Body of pancreas (tissue), 4 donors: ENCODE measurements around the gene SNAI3. TPM values are rescaled to one million over a fixed set of nuclear protein-coding genes. Genes with fewer than 3 reads are reported as not detected.

Source experiments
- ATAC-seq: fragments of 150-250 bp; one replicate; pipeline ENCODE4 v1.9.1; 2016
- DNase-seq, 4 donors: peaks; one replicate each; pipeline ENCODE4 v3.0.0-alpha.2; 2019
- H3K27ac ChIP-seq, 4 donors: fragments of 200-600 bp; sonication (generic); 1 replicate in 3 of 4; 2 replicates in 1 of 4; pipeline versions ENCODE4 v1.5.1 to v1.6.1; 2016 to 2019; ENCODE audit warnings: mild to moderate bottlenecking in 1 of 4, mixed read lengths in 1 of 4, moderate library complexity in 1 of 4
- H3K27me3 ChIP-seq, 2 donors: fragments of 200-600 bp; sonication (generic); one replicate each; pipeline ENCODE4 v1.6.0; 2016; ENCODE audit warnings: mild to moderate bottlenecking in 1 of 2
- H3K36me3 ChIP-seq, 2 donors: fragments of 200-600 bp; sonication (generic); replicated peaks in 1 of 2; 2 replicates each; pipeline ENCODE4 v1.5.1; 2016; ENCODE audit warnings: low read depth in 2 of 2; ENCODE audit not compliant: insufficient read depth in 1 of 2
- H3K4me1 ChIP-seq: fragments of 200-600 bp; sonication (generic); one replicate; pipeline ENCODE4 v1.6.0; 2016
- H3K4me3 ChIP-seq, 2 donors: fragments of 200-600 bp; sonication (generic); 1 replicate in 1 of 2; 2 replicates in 1 of 2; pipeline ENCODE4 v1.5.1; 2016 to 2019
- H3K9me3 ChIP-seq, 3 donors: fragments of 200-600 bp; sonication (generic); 1 replicate in 2 of 3; 2 replicates in 1 of 3; pipeline ENCODE4 v1.5.1; 2016
- POLR2A ChIP-seq, 3 donors: fragments of 450-650 bp; IDR thresholded peaks; one replicate each; pipeline ENCODE4 v1.6.1; 2016; ENCODE audit warnings: antibody characterized with exemption in 3 of 3, mild to moderate bottlenecking in 2 of 3
- WGBS, 2 donors: methylation state at CpG; one replicate each; pipeline ENCODE4 v1.1.5; 2017; 5-methylcytosine and 5-hydroxymethylcytosine counted together
- intact Hi-C: fragments of 100-400 bp; cut with DNase I; formaldehyde crosslinking; loops from one replicate; pipeline ENCODE4 v1.15.1; 2023
- total RNA-seq, 2 donors: library from RNA; depleted of rRNA; stranded (reverse); fragments of >200 nt; gene quantifications; one replicate each; pipeline ENCODE4 v1.1.0, GENCODE V29; 2016
- TF ChIP-seq, protein P1 (sequence below), 7 experiments: fragments of 450-650 bp in 4 of 7; fragments of 200-600 bp in 3 of 7; sonication (generic) in 3 of 7; IDR thresholded peaks; one replicate each; pipeline ENCODE4 v1.5.1; 2016 to 2019; ENCODE audit warnings: antibody characterized with exemption in 7 of 7

SNAI3 gene
- total RNA-seq, 2 donors from 2014 or later: 0.26 TPM; not detected in 1

DNA sequence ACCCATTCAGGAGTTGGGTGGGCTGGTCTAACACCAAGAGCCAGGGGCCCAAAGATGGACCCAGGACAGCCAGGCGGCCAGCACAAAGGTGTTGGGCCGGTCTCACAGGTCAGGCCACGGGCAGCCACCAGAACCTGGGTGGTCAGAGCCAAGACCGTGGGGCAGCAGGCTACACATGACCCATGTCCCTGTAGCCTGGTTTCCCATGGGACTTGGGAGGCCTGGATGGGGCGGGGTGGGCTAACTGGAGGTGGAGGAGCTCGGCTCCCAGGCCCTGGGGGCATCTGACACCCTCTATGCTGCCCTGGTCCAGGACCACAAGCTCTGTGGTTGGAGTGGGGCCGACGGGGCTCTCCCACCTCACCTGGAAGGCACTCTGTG, 37.2 kb upstream of the SNAI3 start:
- ATAC-seq: no peak
- intact Hi-C loops: no loop called here

DNA sequence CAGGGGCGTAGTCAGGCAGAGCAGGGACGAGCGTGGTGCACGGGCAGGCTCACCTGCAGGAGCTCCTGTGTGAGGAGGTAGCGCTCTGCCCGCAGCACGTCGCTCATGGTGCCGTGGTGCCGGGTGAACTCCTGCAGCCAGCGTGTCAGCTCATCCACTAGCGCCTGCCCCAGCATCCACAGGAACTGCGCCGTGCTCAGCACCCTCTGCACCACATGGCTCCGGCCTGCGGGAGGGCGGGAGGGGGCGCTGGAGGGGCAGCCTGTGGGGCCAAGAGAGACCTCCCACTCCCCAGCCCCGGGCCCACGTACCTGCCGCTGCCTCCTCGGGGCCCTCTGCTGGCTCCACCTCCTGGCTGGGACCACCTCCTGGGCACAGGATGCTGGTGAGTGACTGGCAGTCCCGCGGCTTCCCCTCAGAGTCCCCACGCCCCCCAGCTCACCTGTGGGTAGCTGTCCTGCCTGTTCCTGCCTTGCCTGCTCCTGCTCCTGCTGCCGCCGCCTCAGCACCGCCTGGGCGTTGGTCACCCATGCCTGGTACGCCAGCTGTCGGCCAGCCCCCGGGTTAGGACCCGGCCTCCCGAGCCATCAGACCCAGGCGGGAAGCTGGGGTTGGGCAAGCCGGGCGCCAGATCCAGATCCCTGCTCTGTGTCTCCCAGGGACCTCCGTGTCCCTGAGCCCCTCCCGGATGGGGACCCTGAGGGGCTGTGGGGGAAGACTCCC, 36.6 kb upstream of the SNAI3 start:
- ATAC-seq: no peak

More for the DNA sequence above, 37.2 kb upstream of the SNAI3 start:
- H3K4me3 ChIP-seq: no peak overlapping the region
- WGBS, 2 donors: 82 to 96% methylated on average over 4 to 8 of the region's 8 CpGs
- TF ChIP-seq, protein P1, sequence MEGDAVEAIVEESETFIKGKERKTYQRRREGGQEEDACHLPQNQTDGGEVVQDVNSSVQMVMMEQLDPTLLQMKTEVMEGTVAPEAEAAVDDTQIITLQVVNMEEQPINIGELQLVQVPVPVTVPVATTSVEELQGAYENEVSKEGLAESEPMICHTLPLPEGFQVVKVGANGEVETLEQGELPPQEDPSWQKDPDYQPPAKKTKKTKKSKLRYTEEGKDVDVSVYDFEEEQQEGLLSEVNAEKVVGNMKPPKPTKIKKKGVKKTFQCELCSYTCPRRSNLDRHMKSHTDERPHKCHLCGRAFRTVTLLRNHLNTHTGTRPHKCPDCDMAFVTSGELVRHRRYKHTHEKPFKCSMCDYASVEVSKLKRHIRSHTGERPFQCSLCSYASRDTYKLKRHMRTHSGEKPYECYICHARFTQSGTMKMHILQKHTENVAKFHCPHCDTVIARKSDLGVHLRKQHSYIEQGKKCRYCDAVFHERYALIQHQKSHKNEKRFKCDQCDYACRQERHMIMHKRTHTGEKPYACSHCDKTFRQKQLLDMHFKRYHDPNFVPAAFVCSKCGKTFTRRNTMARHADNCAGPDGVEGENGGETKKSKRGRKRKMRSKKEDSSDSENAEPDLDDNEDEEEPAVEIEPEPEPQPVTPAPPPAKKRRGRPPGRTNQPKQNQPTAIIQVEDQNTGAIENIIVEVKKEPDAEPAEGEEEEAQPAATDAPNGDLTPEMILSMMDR (IDR thresholded peaks at IDR 0.05): no peak
- TF ChIP-seq POLR2A (IDR thresholded peaks at IDR 0.05): no peak
- no peaks in the 10 kb centered on the region for H3K27me3 ChIP-seq
- H3K27ac ChIP-seq: no peak overlapping the region
- H3K4me1 ChIP-seq: no peaks in the 10 kb centered on the region
- H3K9me3 ChIP-seq: no peaks in the 10 kb centered on the region
- no peak for DNase-seq
- peaks cover 0 to 11% of the 10 kb centered on the region in 2 donors for H3K36me3 ChIP-seq

DNA sequence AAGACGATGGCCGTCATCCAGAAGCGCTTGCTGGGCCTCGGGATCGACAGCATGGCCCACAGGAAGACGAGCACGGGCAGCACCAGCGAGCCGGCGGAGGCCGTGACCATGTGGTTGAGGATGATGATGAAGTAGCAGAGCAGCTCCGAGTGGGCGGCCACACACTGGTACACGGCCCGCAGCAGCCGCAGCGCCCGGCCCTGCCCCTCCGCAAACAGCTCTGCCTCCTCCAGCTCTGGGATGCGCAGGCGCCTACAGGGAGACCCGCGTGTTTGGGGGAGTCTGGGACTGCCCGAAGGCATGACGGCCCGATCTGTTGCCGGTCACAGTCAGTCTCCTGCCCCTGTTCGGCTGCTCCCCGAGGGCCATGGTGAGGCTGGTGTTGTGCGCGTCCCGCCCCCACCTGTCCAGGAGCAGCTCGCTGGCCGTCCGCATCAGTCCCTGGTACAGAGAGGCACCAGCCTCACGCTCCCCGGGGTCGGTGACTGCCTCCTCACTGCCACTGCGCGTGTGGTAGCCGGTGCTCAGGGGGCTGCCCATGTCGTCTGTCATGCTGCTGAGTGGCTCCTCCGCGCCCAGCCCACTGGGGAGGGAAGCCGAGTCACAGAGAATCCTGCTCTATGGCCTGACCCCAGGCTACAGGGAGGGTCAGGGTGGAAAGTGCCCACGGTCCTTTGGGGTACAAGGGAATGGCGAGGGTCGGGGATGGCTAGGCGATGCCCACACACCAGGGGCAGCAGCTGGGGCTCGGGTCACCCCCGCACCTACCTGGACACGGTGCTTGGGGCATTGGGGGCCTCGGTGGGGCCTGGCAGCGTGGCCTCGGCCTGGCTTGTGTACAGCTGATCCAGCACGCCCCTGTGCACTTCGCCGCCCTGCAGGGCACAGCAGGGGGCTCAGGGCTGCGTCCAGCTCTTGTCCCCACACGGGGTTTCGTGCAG, 35.8 kb upstream of the SNAI3 start:
- DNase-seq (no peak), ATAC-seq (no peak)
- Histone ChIP-seq H3K36me3 (peaks cover 0 to 13% of the 10 kb centered on the region in 2 donors), H3K27me3 (no peaks in the 10 kb centered on the region), H3K4me3 (no peak overlapping the region), H3K4me1 (no peaks in the 10 kb centered on the region), H3K9me3 (no peaks in the 10 kb centered on the region), H3K27ac (no peak overlapping the region)
- intact Hi-C loops: no loop called here
- WGBS, 2 donors: 91 to 95% methylated on average over 32 to 49 of the region's 61 CpGs
- TF ChIP-seq POLR2A (IDR thresholded peaks at IDR 0.05): no peak

More for the DNA sequence above, 36.6 kb upstream of the SNAI3 start:
- no peaks in the 10 kb centered on the region for H3K27me3 ChIP-seq
- DNase-seq: no peak
- 91 to 96% methylated on average over 9 to 35 of the region's 39 CpGs for WGBS, 2 donors
- peaks cover 0 to 11% of the 10 kb centered on the region in 2 donors for H3K36me3 ChIP-seq
- intact Hi-C loops: no loop called here
- H3K4me3 ChIP-seq: no peak overlapping the region
- TF ChIP-seq, protein P1 (IDR thresholded peaks at IDR 0.05): no peak
- no peak for TF ChIP-seq POLR2A (IDR thresholded peaks at IDR 0.05)
- H3K9me3 ChIP-seq: no peaks in the 10 kb centered on the region
- no peak overlapping the region for H3K27ac ChIP-seq
- H3K4me1 ChIP-seq: no peaks in the 10 kb centered on the region

DNA sequence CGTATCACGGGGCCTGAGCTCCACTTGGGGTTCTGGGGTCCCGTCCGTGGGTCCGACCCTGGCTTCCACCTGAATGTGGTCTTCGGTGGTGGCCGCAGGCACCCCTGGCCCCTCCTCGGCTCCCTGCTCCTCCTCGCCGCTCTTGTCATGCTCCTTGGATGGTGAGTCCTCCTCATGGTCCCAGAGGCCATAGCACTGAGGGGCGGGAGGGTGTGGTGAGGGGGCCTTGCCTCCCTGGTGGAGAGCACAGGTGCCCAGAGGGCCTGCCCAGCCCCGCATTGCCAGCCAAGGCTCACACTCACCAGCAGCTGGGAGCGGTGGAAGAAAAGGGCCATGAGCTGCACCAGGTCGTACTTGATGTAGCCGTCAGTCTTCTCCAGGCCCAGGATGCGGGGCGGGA, 34.9 kb upstream of the SNAI3 start:
- ATAC-seq: no peak
- no peak for DNase-seq
- 93 to 99% methylated on average over 13 to 16 of the region's 17 CpGs for WGBS, 2 donors
- no peak for TF ChIP-seq POLR2A (IDR thresholded peaks at IDR 0.05)
- TF ChIP-seq, protein P1 (IDR thresholded peaks at IDR 0.05): no peak
- Histone ChIP-seq H3K27ac (no peak overlapping the region), H3K4me3 (no peak overlapping the region), H3K36me3 (peaks cover 3 to 18% of the 10 kb centered on the region in 2 donors), H3K4me1 (no peaks in the 10 kb centered on the region), H3K27me3 (no peaks in the 10 kb centered on the region), H3K9me3 (no peaks in the 10 kb centered on the region)
- intact Hi-C loops: no loop called here

DNA sequence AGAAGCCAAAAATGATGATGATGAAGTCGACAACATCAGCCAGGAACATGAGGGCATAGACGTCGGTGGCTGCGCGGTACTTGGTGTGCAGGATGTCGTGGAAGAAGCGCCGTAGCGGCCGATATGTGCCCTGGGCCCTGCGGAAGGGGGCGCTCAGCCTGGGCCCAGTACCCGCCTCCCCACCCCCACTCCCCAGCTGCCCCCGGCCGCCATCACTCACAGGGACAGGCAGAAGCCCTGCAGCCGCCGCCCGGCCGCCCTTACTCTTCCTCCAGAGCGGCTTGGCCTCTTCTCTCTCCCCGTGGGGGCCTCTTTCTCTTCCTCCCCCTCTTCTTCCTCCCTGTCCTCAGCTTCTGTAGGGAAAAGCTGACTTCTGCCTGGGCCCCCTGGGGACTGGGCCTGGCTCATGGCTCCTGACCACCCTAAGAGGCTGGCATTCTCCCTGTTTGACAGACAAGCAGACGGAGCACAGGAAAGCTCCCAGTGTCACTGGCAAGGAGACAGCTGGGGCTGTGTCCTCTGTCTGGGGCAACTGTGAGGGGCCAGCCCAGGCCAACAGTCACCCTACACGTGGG, 34.2 kb upstream of the SNAI3 start:
- Histone ChIP-seq H3K4me1 (no peaks in the 10 kb centered on the region), H3K4me3 (no peak overlapping the region), H3K9me3 (no peaks in the 10 kb centered on the region), H3K27me3 (no peaks in the 10 kb centered on the region), H3K36me3 (peaks cover 10 to 25% of the 10 kb centered on the region in 2 donors), H3K27ac (no peak overlapping the region)
- 90 to 93% methylated on average over 19 to 21 of the region's 23 CpGs for WGBS, 2 donors
- ATAC-seq (no peak), DNase-seq (no peak)
- intact Hi-C loops: no loop called here
- TF ChIP-seq, protein P1 (IDR thresholded peaks at IDR 0.05): no peak
- TF ChIP-seq POLR2A (IDR thresholded peaks at IDR 0.05): no peak
